HL-60 (cell line): Measurements from ENCODE around the gene CNTNAP2.
A peak's percentile ranks its signal among the peaks of the same experiment; 100 is the strongest.

Experiments
- DNase-seq, 2 experiments: peaks; one replicate each; pipeline ENCODE4 v3.0.0-alpha.2; 2010 to 2020; ENCODE audit warnings: low read depth in 1 of 2, low spot score in 1 of 2
- H3K27ac ChIP-seq: fragments of 250-450 bp; sonication (Bioruptor Pico); replicated peaks from 2 replicates; pipeline ENCODE4 v1.5.1; 2020; ENCODE audit warnings: mild to moderate bottlenecking, moderate library complexity
- H3K27me3 ChIP-seq: fragments of 250-450 bp; sonication (Bioruptor Pico); 2 replicates; pipeline ENCODE4 v1.5.1; 2021; ENCODE audit warnings: mild to moderate bottlenecking, moderate library complexity; ENCODE audit not compliant: insufficient read depth, poor library complexity, severe bottlenecking
- H3K4me3 ChIP-seq: replicated peaks from 2 replicates; pipeline ENCODE4 v1.5.1; 2011; ENCODE audit warnings: mild to moderate bottlenecking, control low read depth, low read length; ENCODE audit not compliant: insufficient read depth
- CTCF ChIP-seq: IDR thresholded peaks from one replicate; pipeline ENCODE4 v1.5.1; 2011; ENCODE audit warnings: low read length, control low read depth, inconsistent platforms; ENCODE audit not compliant: insufficient read depth
- GABPA ChIP-seq: IDR thresholded peaks from 2 replicates; pipeline ENCODE4 v1.6.1; 2012; ENCODE audit warnings: low read depth
- POLR2AphosphoS5 ChIP-seq: IDR thresholded peaks from 2 replicates; pipeline ENCODE4 v1.6.1; 2012; ENCODE audit warnings: low read depth
- REST ChIP-seq: IDR thresholded peaks from 2 replicates; pipeline ENCODE4 v1.6.1; 2012; ENCODE audit warnings: low read depth; ENCODE audit not compliant: insufficient replicate concordance
- SPI1 ChIP-seq: IDR thresholded peaks from 2 replicates; pipeline ENCODE4 v1.6.1; 2012; ENCODE audit warnings: low read depth, mild to moderate bottlenecking, borderline replicate concordance
- long read RNA-seq: library from polyadenylated mRNA; unstranded; transcript quantifications from one replicate; pipeline ENCODE4 v2.0.0, GENCODE V29; 2020

Gene CNTNAP2
- long read RNA-seq, partial matches to known transcripts = 0 of 3 reads
- long read RNA-seq, other reads (novel, unspliced or antisense) = 3 of 3 reads

- Histone ChIP-seq H3K4me3 (peak within 1 kb of the TSS; percentile 70), H3K27me3 (peaks cover 10% of the 10 kb centered on the region), H3K27ac (no peak within 1 kb of the TSS)
- TF ChIP-seq SPI1 (no peak), GABPA (no peak), POLR2AphosphoS5 (no peak), CTCF (no peak), REST (no peak)
- DNase-seq = peak in 1 of 2 experiments; percentile 14
Observed at GRCh38 chr7:146116521-146117222, at the start of gene CNTNAP2. TSS of gene CNTNAP2 (plus strand) at chr7:146116801. CDS start at chr7:146116877, 76 bp downstream.

- Histone ChIP-seq H3K27me3 (no peaks in the 10 kb centered on the region), H3K4me3 (no peak overlapping the region), H3K27ac (no peak overlapping the region)
- TF ChIP-seq SPI1 (no peak), GABPA (no peak), REST (no peak), POLR2AphosphoS5 (no peak), CTCF (no peak)
- DNase-seq = no peak
Observed at GRCh38 chr7:146067880-146068279, 48.7 kb upstream of the CNTNAP2 start.

- H3K27me3 ChIP-seq = no peaks in the 10 kb centered on the region
- TF ChIP-seq CTCF = no peak
- TF ChIP-seq SPI1 = no peak
- no peak for TF ChIP-seq POLR2AphosphoS5
- TF ChIP-seq REST = no peak
- no peak for TF ChIP-seq GABPA
- DNase-seq = no peak
- no peak overlapping the region for H3K4me3 ChIP-seq
- no peak overlapping the region for H3K27ac ChIP-seq
Observed at GRCh38 chr7:146074195-146074765, 42.3 kb upstream of the CNTNAP2 start.
